LNCaP clone FGC (cell line): Measurements from ENCODE around the gene CEND1.

Experiments
- DNase-seq: peaks from one replicate; pipeline ENCODE4 v3.0.0-alpha.2; 2011; ENCODE audit warnings: low read depth
- H3K4me3 ChIP-seq: 2 replicates; pipeline ENCODE4 v1.5.1; 2011; ENCODE audit warnings: mild to moderate bottlenecking, low read depth, low read length, control low read depth
- TF ChIP-seq, protein P1 (sequence below): IDR thresholded peaks from 2 replicates; pipeline ENCODE4 v1.5.1; 2012; ENCODE audit warnings: mild to moderate bottlenecking; ENCODE audit not compliant: control insufficient read depth, insufficient read depth; ENCODE audit errors: extremely low read depth

The CEND1 gene

DNA sequence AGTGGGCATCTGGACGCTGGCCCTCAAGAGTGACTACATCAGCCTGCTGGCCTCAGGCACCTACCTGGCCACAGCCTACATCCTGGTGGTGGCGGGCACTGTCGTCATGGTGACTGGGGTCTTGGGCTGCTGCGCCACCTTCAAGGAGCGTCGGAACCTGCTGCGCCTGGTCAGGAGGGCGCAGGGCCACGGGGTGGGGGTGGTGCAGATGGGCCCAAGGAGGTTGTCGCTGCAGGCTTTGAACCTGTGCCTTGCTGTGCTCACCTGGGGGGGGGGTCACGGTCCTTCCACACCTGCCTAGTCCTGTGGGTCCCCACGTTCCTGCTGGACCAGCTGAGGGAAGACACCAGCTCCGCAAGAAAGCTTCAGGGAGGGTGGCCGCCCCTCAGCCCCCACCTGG lies 46.4 kb upstream of the CEND1 start:
- TF ChIP-seq, protein P1, sequence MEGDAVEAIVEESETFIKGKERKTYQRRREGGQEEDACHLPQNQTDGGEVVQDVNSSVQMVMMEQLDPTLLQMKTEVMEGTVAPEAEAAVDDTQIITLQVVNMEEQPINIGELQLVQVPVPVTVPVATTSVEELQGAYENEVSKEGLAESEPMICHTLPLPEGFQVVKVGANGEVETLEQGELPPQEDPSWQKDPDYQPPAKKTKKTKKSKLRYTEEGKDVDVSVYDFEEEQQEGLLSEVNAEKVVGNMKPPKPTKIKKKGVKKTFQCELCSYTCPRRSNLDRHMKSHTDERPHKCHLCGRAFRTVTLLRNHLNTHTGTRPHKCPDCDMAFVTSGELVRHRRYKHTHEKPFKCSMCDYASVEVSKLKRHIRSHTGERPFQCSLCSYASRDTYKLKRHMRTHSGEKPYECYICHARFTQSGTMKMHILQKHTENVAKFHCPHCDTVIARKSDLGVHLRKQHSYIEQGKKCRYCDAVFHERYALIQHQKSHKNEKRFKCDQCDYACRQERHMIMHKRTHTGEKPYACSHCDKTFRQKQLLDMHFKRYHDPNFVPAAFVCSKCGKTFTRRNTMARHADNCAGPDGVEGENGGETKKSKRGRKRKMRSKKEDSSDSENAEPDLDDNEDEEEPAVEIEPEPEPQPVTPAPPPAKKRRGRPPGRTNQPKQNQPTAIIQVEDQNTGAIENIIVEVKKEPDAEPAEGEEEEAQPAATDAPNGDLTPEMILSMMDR, result no peak
- no peak for DNase-seq
- no peak overlapping the region for H3K4me3 ChIP-seq

DNA sequence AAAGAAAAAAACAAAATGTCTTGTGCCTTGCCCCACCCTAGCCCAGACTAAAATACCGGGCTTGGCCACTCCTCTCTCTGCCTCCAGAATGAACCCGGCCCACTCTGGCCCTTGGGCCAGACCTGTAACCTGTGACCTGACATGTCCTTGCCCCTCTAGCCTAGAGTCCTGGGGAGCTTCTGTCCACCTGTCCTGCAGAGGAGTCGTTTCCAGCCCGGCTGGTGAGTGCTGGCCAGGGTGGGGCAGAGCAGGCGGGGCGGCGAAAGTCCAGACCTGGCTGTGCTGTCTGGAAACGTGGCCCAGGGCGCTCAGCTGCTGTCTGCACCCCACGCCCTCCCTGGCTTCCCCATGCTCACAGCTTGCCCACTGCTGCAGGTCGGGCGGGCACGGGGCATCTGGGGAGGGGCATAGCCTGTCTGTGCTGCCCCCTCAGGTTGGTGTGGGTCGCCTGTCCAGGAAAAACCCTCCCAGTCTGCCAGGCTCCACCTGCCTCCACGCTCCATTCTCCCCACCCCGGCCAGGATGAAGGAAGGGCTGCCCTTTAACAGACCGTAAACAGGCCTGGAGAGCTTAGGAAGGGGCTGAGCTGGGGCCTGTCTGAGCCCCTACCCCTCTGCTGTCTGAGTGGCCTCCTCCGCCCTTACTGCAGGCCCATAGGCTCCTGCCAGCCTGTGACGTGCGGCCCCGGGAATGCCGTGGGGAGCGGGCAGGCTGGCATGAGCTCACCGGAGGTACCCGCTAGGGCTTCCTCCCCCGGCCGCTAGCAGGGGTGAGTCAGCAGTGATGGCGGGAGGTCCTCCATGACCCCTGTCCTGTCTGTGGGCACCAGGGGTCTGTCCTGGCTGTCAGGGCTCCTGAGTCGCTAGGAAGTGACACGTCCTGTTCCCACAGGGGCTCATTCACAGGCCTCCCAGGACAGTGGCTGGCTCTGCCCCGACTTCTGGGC lies 44.8 kb upstream of the CEND1 start:
- no peak overlapping the region; the same call in 1 of the 2 replicates for H3K4me3 ChIP-seq
- TF ChIP-seq, protein P1, result no peak
- DNase-seq, result no peak

DNA sequence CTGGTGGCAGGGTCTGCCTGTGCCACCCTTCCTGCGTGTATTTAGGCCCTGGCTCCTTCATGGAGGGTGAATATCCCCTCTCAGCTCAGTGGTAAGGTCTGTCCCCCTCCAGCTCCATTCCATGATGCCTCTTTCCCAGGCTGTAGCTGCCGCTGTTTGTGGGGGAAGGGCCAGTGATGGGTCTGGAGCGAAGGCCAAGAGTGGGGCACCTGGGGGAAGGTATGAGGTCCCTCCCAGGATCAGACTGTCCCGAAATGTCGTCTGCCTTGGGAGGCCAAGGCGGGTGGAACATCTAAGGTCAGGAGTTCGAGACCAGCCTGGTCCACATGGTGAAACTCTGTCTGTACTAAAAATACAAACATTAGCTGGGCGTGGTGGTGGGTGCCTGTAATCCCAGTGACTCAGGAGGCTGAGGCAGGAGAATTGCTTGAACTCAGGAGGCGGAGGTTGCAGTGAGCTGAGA lies 44.0 kb upstream of the CEND1 start:
- peak overlapping the region; percentile 69 for H3K4me3 ChIP-seq
- no peak for DNase-seq
- TF ChIP-seq, protein P1, result no peak

DNA sequence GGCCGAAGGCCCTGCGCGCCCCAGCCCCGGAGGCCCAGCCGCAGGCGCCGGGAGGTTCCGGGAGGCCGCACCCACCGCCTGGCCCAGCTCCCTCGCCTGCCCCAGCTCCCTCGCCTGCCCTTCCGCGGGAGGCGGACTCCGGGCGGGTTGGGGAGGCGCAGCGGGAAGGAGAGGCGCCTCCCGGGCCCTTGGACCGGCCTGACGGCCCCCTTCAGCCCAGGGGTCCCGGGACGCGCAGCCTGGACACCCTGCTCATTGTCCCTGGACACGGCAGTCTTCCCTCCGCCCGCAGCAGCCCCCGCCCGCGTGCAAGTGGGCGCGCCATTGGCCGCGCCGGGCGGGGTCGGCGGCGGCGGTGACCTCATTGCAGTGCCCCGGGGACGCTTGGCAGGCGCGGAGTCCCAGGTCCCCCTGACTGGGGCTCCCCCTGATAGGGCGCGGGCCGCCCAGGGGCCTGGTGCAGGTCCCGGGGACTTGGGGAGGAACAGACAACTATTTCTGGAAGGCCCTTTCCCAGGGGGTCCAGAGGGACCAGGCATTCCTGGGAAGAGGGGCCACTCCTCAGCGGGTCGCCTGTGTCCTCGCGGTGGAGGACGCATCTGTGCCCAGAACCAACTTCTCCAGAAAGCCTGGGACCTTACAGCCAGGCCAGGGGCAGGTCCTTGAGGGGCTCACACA lies 43.4 kb upstream of the CEND1 start:
- H3K4me3 ChIP-seq, result peak overlapping the region; percentile 69

DNA sequence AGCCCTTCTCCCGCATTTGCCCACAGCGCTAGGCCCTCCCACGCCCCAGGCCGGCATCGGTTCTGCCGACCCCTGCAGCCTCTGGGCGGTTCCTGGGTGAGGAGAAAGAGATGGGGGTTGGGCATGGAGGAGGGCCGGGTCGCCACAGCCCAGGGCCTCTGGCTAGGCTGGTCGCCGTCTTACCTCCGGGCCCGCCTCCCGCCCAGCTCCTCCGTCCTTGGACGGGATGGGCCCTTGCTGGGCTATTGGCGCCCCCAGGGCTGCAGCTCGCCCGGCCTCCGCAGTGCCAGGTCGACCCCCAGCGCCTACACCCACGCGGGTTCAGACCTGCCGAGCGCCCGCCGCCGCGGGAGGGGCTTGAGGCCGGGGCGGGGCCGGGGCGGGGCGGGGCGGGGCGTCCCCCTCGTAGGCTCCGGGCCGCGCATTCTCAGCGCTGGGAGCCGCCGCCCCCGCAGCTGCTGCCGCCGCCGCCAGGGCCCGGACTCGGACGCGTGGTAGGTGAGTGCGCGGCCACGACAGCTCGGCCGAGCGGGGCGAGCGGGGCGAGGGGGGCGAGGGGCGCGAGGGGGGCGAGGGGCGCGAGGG lies 42.7 kb upstream of the CEND1 start, which contains the start of gene CD151:
CD151 (plus strand) TSS at position 424 of the 585 bp plus-strand sequence. CDS start 3,118 bp downstream, outside the sequence.
- no peak for DNase-seq
- TF ChIP-seq, protein P1, result no peak
- H3K4me3 ChIP-seq, result peak within 1 kb of the TSS; percentile 69

More for the DNA sequence above, 43.4 kb upstream of the CEND1 start:
- TF ChIP-seq, protein P1, result no peak
- no peak for DNase-seq

DNA sequence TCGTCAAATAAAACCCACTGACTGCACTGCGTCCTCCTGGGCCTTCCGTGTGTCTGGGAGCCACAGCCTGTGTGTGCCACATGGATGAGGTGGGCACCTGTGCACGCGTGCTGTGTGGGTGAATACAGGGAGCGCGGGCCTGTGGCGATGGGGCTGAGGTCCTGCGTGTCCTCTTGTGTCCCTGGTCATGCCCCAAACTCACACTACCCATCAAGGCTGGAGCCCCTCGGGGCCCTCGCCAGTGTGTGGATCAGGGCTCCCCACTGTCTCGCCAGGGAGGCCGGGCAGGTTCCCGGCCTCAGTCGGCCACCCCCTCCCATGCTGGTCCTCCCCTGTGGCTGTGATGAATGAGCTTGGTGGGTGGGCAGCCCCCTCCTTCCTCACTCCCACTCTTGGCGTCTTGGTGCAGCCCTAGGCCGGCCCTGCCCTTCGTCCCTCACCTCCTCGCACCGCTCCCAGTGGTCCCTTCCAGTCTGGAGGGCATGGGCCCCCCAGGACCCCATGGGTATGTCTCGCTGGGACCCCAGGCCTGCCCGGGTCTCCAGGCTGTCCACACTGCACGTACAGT lies 42.2 kb upstream of the CEND1 start:
- DNase-seq, result no peak
- peak overlapping the region; percentile 69 for H3K4me3 ChIP-seq
- TF ChIP-seq, protein P1, result no peak
